Activated CD4-positive, alpha-beta T cell treated with anti-CD3 and anti-CD28 coated beads for 1 hour (primary cell): ENCODE measurements around the gene GTPBP3.

ENCODE experiments used
- DNase-seq: peaks from one replicate; pipeline ENCODE4 v3.0.0-alpha.2; 2020

GTPBP3 gene

DNA sequence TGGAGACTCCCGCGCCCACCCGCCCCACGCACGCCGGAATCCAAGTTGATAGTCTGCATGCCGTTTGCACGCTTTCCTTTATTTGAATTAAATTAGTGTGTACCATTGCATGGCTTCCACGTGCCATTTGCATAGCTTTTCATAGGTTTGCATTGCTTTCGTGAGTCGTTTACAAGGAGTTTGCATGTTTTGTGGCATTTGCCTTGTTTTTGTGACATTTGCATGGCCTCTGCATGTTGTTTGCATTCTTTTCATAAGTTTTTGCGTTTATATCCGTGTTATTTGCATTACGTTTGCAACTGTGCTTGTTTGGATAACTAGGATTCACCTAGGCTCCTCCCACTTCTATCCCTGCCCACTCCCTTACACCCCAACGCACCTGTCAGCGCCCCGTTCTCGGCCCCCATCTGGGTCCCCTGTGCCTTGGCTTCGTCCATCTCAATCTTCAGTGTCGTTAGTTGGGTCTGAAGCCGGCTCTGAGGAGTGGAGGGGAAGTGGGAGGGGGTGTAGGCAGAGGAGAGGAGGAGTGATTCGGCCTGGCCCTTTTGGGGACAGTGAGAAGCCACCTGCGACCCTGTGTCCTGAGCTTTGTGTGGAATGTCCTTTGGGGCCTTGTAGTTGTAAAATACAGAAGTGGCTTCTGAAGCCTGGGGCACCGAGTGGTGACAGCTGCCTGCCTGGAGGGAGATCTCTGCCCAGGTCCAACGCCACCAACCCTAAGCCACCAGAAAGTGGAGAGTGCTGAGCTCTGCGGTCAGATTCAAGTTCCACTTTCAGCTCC is 54.2 kb downstream of the GTPBP3 start:
- DNase-seq = no peak
